ENCODE measurements around the gene CYB5R4. TPM values are rescaled to one million over a fixed set of nuclear protein-coding genes. Genes with fewer than 3 reads are reported as not detected.

Gene CYB5R4
- total RNA-seq, 4 donors from 2014 or later = 5.3 to 16.5 (median 10.6) TPM

DNA sequence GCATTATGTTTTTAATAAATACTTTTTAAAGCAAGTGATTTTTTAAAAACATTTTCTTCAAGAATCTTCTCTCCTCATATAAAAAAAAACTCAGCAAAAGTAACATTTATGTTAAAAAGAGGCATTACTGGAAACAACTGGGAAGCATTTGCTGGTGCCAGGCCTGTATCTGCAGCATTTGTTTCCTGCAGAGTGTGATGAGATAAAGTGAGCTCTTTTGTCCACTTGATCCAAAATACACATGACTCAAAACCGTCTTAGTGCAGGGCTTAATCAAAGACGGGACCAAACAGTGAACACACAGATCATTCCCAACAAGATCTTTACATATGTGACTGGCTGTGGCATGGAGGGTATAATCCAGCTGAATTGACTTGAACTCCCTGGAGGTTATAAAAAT lies 34.7 kb upstream of the CYB5R4 start:
- Histone ChIP-seq H3K4me3 (no peak overlapping the region), H3K36me3 (no peaks in the 10 kb centered on the region), H3K4me1 (no peaks in the 10 kb centered on the region), H3K9me3 (no peaks in the 10 kb centered on the region), H3K27ac (no peak overlapping the region), H3K27me3 (no peaks in the 10 kb centered on the region)
- TF ChIP-seq, protein P1, sequence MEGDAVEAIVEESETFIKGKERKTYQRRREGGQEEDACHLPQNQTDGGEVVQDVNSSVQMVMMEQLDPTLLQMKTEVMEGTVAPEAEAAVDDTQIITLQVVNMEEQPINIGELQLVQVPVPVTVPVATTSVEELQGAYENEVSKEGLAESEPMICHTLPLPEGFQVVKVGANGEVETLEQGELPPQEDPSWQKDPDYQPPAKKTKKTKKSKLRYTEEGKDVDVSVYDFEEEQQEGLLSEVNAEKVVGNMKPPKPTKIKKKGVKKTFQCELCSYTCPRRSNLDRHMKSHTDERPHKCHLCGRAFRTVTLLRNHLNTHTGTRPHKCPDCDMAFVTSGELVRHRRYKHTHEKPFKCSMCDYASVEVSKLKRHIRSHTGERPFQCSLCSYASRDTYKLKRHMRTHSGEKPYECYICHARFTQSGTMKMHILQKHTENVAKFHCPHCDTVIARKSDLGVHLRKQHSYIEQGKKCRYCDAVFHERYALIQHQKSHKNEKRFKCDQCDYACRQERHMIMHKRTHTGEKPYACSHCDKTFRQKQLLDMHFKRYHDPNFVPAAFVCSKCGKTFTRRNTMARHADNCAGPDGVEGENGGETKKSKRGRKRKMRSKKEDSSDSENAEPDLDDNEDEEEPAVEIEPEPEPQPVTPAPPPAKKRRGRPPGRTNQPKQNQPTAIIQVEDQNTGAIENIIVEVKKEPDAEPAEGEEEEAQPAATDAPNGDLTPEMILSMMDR (IDR thresholded peaks at IDR 0.05) = no peak
- TF ChIP-seq POLR2A (IDR thresholded peaks at IDR 0.05) = no peak
- no peak for DNase-seq

DNA sequence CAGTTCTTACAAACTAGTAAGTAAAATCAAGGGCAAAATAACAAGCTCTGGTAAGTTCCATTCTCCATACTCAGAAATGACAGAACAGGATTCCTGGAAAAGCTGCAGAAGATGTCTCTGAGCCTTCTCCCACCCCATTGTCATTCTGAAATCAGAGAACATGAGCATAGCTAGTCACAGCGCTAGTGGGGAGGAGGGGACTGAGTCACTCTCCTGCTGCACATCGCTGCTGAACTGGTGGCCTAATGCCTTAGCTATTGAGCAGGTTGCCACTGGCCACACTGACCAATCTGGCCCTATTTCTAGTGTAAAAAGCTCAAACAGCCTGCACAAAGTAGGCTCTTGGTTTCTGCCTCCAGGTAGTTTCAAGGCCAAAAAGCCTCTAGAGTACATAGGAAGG lies 32.4 kb upstream of the CYB5R4 start:
- Histone ChIP-seq H3K9me3 (no peaks in the 10 kb centered on the region), H3K27me3 (no peaks in the 10 kb centered on the region), H3K4me3 (no peak overlapping the region)

DNA sequence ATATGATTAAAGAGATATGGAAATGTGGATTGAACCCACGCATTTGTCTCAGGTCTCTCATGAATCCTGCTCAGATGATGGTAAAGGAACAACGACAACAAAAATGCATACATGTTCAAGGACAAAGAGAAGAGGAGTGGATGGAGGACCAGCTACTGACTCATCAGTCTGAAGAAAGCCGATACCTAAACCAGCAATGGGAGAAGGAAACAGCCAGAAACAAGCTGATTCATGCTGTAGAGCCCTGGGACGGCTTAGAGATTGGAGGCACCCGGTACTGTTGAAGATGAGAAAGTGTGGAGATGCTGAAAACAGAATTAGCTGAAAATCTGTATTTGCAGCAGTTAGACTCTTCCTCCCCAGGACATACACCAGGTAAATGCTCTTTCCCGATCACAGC lies 20.8 kb upstream of the CYB5R4 start:
- Histone ChIP-seq H3K4me3 (no peak overlapping the region), H3K9me3 (no peaks in the 10 kb centered on the region), H3K27me3 (no peaks in the 10 kb centered on the region), H3K4me1 (no peaks in the 10 kb centered on the region), H3K36me3 (no peaks in the 10 kb centered on the region), H3K27ac (no peak overlapping the region)
- TF ChIP-seq POLR2A (IDR thresholded peaks at IDR 0.05) = no peak
- TF ChIP-seq, protein P1 (IDR thresholded peaks at IDR 0.05) = no peak
- no peak for DNase-seq

More for the DNA sequence above, 32.4 kb upstream of the CYB5R4 start:
- H3K27ac ChIP-seq = no peak overlapping the region
- no peaks in the 10 kb centered on the region for H3K4me1 ChIP-seq
- no peaks in the 10 kb centered on the region for H3K36me3 ChIP-seq
- no peak for TF ChIP-seq POLR2A (IDR thresholded peaks at IDR 0.05)
- TF ChIP-seq, protein P1 (IDR thresholded peaks at IDR 0.05) = no peak
- no peak for DNase-seq

DNA sequence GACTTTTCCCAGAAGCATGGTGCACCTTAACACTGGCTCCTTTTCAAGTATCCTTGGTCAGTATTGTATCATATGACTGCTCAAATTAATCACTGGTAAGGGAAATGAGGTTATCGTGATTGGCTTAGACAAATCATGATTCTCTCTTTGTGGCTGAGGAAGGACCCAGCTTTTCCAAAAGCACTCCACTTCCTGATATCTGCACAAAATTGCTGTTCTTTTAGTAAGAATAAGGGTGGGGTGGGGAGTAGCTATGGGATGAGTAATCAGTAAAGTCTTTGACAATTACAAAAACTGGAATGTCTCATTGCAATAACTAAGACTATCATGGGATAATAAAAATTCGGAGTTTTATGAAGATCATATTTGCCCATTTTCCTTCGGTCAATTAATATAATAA lies 15.3 kb upstream of the CYB5R4 start:
- no peak overlapping the region for H3K4me3 ChIP-seq
- TF ChIP-seq, protein P1 (IDR thresholded peaks at IDR 0.05) = no peak
- no peak for TF ChIP-seq POLR2A (IDR thresholded peaks at IDR 0.05)

DNA sequence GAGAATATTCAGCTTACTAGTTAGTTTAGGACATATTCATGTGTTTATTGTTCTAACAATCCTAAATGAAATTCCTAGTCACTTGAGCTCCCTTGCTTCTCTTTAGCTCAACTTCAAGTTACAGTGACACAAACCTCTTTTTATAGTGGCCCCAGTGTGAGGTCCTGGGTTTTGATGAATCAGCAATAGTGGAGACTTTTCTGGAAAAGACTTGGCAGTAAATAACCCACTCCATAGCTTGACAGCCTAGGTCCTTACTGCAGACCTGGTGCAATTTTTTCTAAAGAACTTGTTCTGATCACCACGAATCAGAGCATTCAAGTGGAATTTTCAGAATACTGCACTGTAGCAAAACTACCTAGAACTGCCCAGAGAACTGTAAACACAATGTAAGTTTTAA lies 13.2 kb upstream of the CYB5R4 start:
- no peak overlapping the region for H3K4me3 ChIP-seq
- DNase-seq = no peak
- H3K27ac ChIP-seq = no peak overlapping the region
- TF ChIP-seq, protein P1 (IDR thresholded peaks at IDR 0.05) = no peak
- no peak for TF ChIP-seq POLR2A (IDR thresholded peaks at IDR 0.05)
- no peaks in the 10 kb centered on the region for H3K4me1 ChIP-seq
- H3K9me3 ChIP-seq = no peaks in the 10 kb centered on the region
- no peaks in the 10 kb centered on the region for H3K27me3 ChIP-seq
- H3K36me3 ChIP-seq = no peaks in the 10 kb centered on the region

More for the DNA sequence above, 15.3 kb upstream of the CYB5R4 start:
- H3K27ac ChIP-seq = no peak overlapping the region
- no peaks in the 10 kb centered on the region for H3K36me3 ChIP-seq
- no peaks in the 10 kb centered on the region for H3K27me3 ChIP-seq
- H3K9me3 ChIP-seq = no peaks in the 10 kb centered on the region
- DNase-seq = no peak
- no peaks in the 10 kb centered on the region for H3K4me1 ChIP-seq

DNA sequence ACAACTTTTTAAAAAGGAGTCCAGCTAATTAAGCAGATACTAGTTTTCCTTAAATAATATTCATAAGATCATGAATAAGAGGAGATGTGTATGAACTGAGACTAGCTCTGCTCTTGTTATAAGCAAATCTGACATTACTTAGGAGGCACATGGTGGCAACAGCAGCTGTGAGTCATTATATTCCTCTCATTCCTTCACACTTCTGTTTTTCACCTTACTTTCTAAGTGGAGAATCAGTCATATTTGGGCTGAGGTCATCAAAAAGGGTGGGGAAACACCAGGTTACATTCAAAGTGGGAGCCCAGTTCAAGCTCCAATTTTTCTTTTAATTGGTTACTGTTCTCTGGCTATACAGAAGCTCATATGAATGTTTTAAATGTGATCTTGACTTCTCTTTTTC lies 12.3 kb upstream of the CYB5R4 start:
- TF ChIP-seq POLR2A (IDR thresholded peaks at IDR 0.05) = no peak
- TF ChIP-seq, protein P1 (IDR thresholded peaks at IDR 0.05) = no peak
- H3K36me3 ChIP-seq = no peaks in the 10 kb centered on the region
- no peaks in the 10 kb centered on the region for H3K27me3 ChIP-seq
- H3K4me3 ChIP-seq = no peak overlapping the region
- DNase-seq = no peak
- H3K9me3 ChIP-seq = no peaks in the 10 kb centered on the region
- no peaks in the 10 kb centered on the region for H3K4me1 ChIP-seq
- H3K27ac ChIP-seq = no peak overlapping the region

All from Peyer's patch (tissue), 4 donors.